ENCODE results near the gene FLAD1. TPM values are rescaled to one million over a fixed set of nuclear protein-coding genes. Genes with fewer than 3 reads are reported as not detected.

The FLAD1 gene
- total and polyA plus RNA-seq, 2 of the 8 experiments (the other 6 are each of a cell fraction or from before 2014, with no cell fraction given): 104 to 143 TPM

- no peak for TF ChIP-seq MAX (IDR thresholded peaks at IDR 0.05)
- no peak for TF ChIP-seq CREB1 (IDR thresholded peaks at IDR 0.05)
- TF ChIP-seq RAD21 (IDR thresholded peaks at IDR 0.05 in 1 of 2, conservative IDR thresholded peaks at IDR 0.05 in 1 of 2; ENCODE audit: low read depth in 2 of 2, low read length in 2 of 2): no peak
- no peak for TF ChIP-seq MAFK (IDR thresholded peaks at IDR 0.05; ENCODE audit: low read depth, low read length)
These were observed 11.0 kb upstream of the FLAD1 start (continued) for GRCh38 chr1:154972213-154972516.

Data from H1 (cell line).